Measurements from ENCODE around the gene SLC25A6. TPM values are rescaled to one million over a fixed set of nuclear protein-coding genes. Genes with fewer than 3 reads are reported as not detected.
"Not testable (repeated sequence)": the region's sequence is repeated elsewhere in the genome, so short reads cannot be mapped to it uniquely, and the experiment has no call there.

Gene SLC25A6
- total RNA-seq, 4 donors from 2014 or later, result 220 to 291 (median 250) TPM

- H3K4me1 ChIP-seq, result no peaks in the 10 kb centered on the region
- H3K27me3 ChIP-seq, result no peaks in the 10 kb centered on the region
- no peak for DNase-seq (ENCODE audit: low spot score in 2 of 2)
- H3K27ac ChIP-seq, result no peak overlapping the region
- no peak overlapping the region for H3K4me3 ChIP-seq
- H3K36me3 ChIP-seq, result peaks cover 0 to 89% (median 0%) of the 10 kb centered on the region in 3 donors
- no peak for TF ChIP-seq POLR2A (IDR thresholded peaks at IDR 0.05)
- no peak for TF ChIP-seq EP300 (IDR thresholded peaks at IDR 0.05)
- TF ChIP-seq CTCF (IDR thresholded peaks at IDR 0.05), result no peak
- no peaks in the 10 kb centered on the region for H3K9me3 ChIP-seq
- WGBS, 2 donors, result 95 to 97% methylated on average over 17 to 19 of the region's 19 CpGs
Observed at GRCh38 chrX:1433646-1434357, 41.9 kb upstream of the SLC25A6 start.

- no peaks in the 10 kb centered on the region for H3K4me1 ChIP-seq
- H3K27me3 ChIP-seq, result no peaks in the 10 kb centered on the region
- no peaks in the 10 kb centered on the region for H3K9me3 ChIP-seq
- H3K36me3 ChIP-seq, result peaks cover 0 to 80% (median 6%) of the 10 kb centered on the region in 3 donors
- TF ChIP-seq POLR2A (IDR thresholded peaks at IDR 0.05) (no peak), CTCF (IDR thresholded peaks at IDR 0.05) (no peak), EP300 (IDR thresholded peaks at IDR 0.05) (no peak)
- H3K27ac ChIP-seq, result no peak overlapping the region
- H3K4me3 ChIP-seq, result no peak overlapping the region
- no peak for DNase-seq (ENCODE audit: low spot score in 2 of 2)
- WGBS, 2 donors, result 97% methylated on average over 10 of the region's 10 CpGs
Observed at GRCh38 chrX:1430451-1430850, 38.5 kb upstream of the SLC25A6 start.

GRCh38 chrX:1427756-1428155, 35.8 kb upstream of the SLC25A6 start:
- H3K36me3 ChIP-seq, result peaks cover 0 to 74% (median 10%) of the 10 kb centered on the region in 3 donors
- 96 to 98% methylated on average over 31 to 32 of the region's 32 CpGs for WGBS, 2 donors
- no peaks in the 10 kb centered on the region for H3K27me3 ChIP-seq
- H3K27ac ChIP-seq, result no peak overlapping the region
- no peak for DNase-seq (ENCODE audit: low spot score in 2 of 2)
- TF ChIP-seq POLR2A (IDR thresholded peaks at IDR 0.05) (no peak), CTCF (IDR thresholded peaks at IDR 0.05) (no peak), EP300 (IDR thresholded peaks at IDR 0.05) (no peak)
- H3K4me3 ChIP-seq, result no peak overlapping the region
- H3K9me3 ChIP-seq, result peaks cover 0 to 7% (median under 1%) of the 10 kb centered on the region in 4 donors
- H3K4me1 ChIP-seq, result no peaks in the 10 kb centered on the region

- not testable (repeated sequence) for DNase-seq (ENCODE audit: low spot score in 2 of 2); H3K4me3 ChIP-seq; H3K4me1 ChIP-seq; H3K27me3 ChIP-seq; H3K27ac ChIP-seq
- 90 to 93% methylated on average over 16 of the region's 16 CpGs for WGBS, 2 donors
- H3K9me3 ChIP-seq, result peaks cover 0 to 18% (median 4%) of the 10 kb centered on the region in 4 donors
- H3K36me3 ChIP-seq, result peaks cover under 1 to 76% (median 16%) of the 10 kb centered on the region in 3 donors
Observed at GRCh38 chrX:1426321-1426720, 34.4 kb upstream of the SLC25A6 start.

GRCh38 chrX:1425381-1425780, 33.5 kb upstream of the SLC25A6 start:
- Histone ChIP-seq H3K4me1 (no peaks in the 10 kb centered on the region), H3K27me3 (no peaks in the 10 kb centered on the region), H3K27ac (no peak overlapping the region), H3K4me3 (no peak overlapping the region), H3K36me3 (peaks cover 3 to 84% (median 18%) of the 10 kb centered on the region in 3 donors), H3K9me3 (peaks cover 0 to 18% (median 4%) of the 10 kb centered on the region in 4 donors)
- DNase-seq (ENCODE audit: low spot score in 2 of 2), result no peak
- no peak for TF ChIP-seq CTCF (IDR thresholded peaks at IDR 0.05)
- TF ChIP-seq EP300 (IDR thresholded peaks at IDR 0.05), result no peak
- no peak for TF ChIP-seq POLR2A (IDR thresholded peaks at IDR 0.05)
- WGBS, 2 donors, result 77 to 88% methylated on average over 10 of the region's 10 CpGs

Measured in tibial nerve (tissue), 4 donors.